Loucy (cell line): ENCODE measurements around the gene TARBP2.

ENCODE experiments used
- H2AFZ ChIP-seq: fragments of 200-600 bp; sonication (generic); 2 replicates; pipeline ENCODE4 v1.6.0; 2016; ENCODE audit warnings: antibody characterized with exemption, mild to moderate bottlenecking, low read length, moderate library complexity
- H3F3A ChIP-seq: fragments of 200-600 bp; 2 replicates; pipeline ENCODE4 v1.6.0; 2016; ENCODE audit warnings: antibody characterized with exemption, low read depth, mild to moderate bottlenecking
- H3K27me3 ChIP-seq: fragments of 200-600 bp; sonication (generic); 2 replicates; pipeline ENCODE4 v1.6.1; 2014; ENCODE audit warnings: low read length, mild to moderate bottlenecking; ENCODE audit not compliant: insufficient read depth, poor library complexity, severe bottlenecking
- H3K36me3 ChIP-seq: fragments of 200-600 bp; sonication (generic); 2 replicates; pipeline ENCODE4 v1.6.1; 2016; ENCODE audit warnings: low read length; ENCODE audit not compliant: insufficient read depth
- H3K4me1 ChIP-seq: fragments of 200-600 bp; sonication (generic); 2 replicates; pipeline ENCODE4 v1.5.1; 2014; ENCODE audit warnings: low read length, mild to moderate bottlenecking; ENCODE audit not compliant: insufficient read depth, poor library complexity, severe bottlenecking
- H3K4me2 ChIP-seq: fragments of 200-600 bp; sonication (generic); 2 replicates; pipeline ENCODE4 v1.6.0; 2014; ENCODE audit warnings: antibody characterized with exemption, low read length, low read depth, mild to moderate bottlenecking; ENCODE audit not compliant: poor library complexity, severe bottlenecking
- H3K4me3 ChIP-seq: fragments of 200-600 bp; sonication (generic); 2 replicates; pipeline ENCODE4 v1.5.1; 2014; ENCODE audit warnings: low read length, mild to moderate bottlenecking, mixed read lengths; ENCODE audit not compliant: poor library complexity, severe bottlenecking
- H3K79me2 ChIP-seq: fragments of 200-600 bp; sonication (generic); 2 replicates; pipeline ENCODE4 v1.6.1; 2014; ENCODE audit warnings: low read length; ENCODE audit not compliant: insufficient read depth
- H3K9ac ChIP-seq: fragments of 200-600 bp; sonication (generic); 2 replicates; pipeline ENCODE4 v1.6.0; 2014; ENCODE audit warnings: mild to moderate bottlenecking, low read depth, low read length, moderate library complexity; ENCODE audit not compliant: poor library complexity, severe bottlenecking
- H3K9me2 ChIP-seq: fragments of 200-600 bp; sonication (generic); replicated peaks from 2 replicates; pipeline ENCODE4 v1.6.1; 2016; ENCODE audit warnings: low read depth, low read length, mixed read lengths
- H3K9me3 ChIP-seq: fragments of 200-600 bp; sonication (generic); 2 replicates; pipeline ENCODE4 v1.6.1; 2014; ENCODE audit warnings: mild to moderate bottlenecking, antibody characterized with exemption, low read length, low read depth; ENCODE audit not compliant: insufficient read depth
- H4K20me1 ChIP-seq: fragments of 200-600 bp; sonication (generic); 2 replicates; pipeline ENCODE4 v1.6.0; 2014; ENCODE audit warnings: antibody characterized with exemption, low read length, mild to moderate bottlenecking; ENCODE audit not compliant: insufficient read depth, poor library complexity, severe bottlenecking
- EZH2phosphoT487 ChIP-seq: fragments of 200-600 bp; IDR thresholded peaks from 2 replicates; pipeline ENCODE4 v1.6.1; 2018; ENCODE audit warnings: antibody characterized with exemption, mild to moderate bottlenecking, moderate library complexity, borderline replicate concordance
- TF ChIP-seq, protein P1 (sequence below): fragments of 200-600 bp; sonication (generic); conservative IDR thresholded peaks from 2 replicates; pipeline ENCODE4 v1.5.1; 2014; ENCODE audit warnings: mild to moderate bottlenecking, antibody characterized with exemption, low read length

Gene TARBP2

DNA sequence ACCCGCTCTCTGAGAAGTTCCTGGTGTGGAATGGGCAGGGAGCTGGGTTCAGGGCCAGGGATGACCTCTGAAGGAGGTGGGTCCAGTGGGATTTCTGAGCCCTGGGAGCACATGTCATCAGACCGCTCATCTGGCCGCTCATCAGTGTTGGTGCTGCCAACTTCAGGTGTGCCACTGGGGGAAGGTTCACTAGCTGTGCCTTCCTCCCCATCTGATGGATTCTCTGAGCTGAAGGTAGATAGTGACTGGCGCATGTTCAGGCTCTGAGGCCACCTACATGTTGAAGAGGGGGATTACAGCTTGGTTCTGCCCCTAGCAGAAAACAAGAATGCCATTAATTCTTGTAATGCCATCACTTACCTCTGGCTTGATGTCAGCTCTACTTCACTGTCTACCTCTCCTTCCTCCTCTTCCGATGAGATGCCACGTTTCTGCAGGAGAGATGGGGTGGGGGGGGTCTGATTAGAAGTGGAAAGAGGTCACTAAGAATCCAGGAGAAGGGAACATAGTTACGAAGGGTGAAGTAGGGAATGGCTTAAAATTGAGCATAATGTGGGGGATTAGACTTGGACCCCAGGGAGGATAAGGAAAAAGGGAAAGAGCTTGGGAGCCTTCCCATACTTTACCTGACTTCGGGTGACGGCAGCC is 19.0 kb upstream of the TARBP2 start:
- H3K79me2 ChIP-seq = peaks cover 20% of the 10 kb centered on the region
- peaks cover 61% of the 10 kb centered on the region for H4K20me1 ChIP-seq

DNA sequence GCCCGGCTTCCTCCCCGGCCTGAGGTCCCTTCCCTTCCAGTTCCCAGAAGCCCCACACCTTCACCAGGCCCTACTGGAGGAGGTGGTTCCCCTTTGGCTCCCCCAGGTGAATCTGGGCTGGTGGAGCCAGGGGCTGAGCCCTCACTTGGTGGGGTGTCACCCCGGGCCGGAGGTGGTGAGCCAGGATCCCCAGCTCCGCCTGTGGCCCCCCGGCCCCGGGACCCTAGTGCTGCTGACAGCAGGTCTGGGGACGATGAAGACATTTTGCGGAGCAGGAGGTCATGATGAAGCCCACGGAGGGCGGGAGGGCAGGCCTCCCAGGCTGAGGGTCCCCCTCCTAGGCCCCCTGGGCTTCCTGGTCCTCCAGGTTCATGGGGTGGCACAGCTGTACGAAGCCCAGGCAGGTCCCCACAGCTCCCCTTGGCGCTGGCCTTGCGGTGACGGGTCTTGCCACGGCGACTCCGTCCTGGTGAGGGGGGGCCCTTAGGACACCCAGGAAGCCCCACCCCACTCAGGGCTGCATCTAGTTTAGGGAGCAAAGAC is 18.4 kb upstream of the TARBP2 start:
- no peak overlapping the region for H2AFZ ChIP-seq
- H3F3A ChIP-seq = peaks cover 4% of the 10 kb centered on the region; the same call in 1 of the 2 replicates
- H3K9ac ChIP-seq = no peak overlapping the region
- no peak overlapping the region for H3K4me3 ChIP-seq
- TF ChIP-seq, protein P1, sequence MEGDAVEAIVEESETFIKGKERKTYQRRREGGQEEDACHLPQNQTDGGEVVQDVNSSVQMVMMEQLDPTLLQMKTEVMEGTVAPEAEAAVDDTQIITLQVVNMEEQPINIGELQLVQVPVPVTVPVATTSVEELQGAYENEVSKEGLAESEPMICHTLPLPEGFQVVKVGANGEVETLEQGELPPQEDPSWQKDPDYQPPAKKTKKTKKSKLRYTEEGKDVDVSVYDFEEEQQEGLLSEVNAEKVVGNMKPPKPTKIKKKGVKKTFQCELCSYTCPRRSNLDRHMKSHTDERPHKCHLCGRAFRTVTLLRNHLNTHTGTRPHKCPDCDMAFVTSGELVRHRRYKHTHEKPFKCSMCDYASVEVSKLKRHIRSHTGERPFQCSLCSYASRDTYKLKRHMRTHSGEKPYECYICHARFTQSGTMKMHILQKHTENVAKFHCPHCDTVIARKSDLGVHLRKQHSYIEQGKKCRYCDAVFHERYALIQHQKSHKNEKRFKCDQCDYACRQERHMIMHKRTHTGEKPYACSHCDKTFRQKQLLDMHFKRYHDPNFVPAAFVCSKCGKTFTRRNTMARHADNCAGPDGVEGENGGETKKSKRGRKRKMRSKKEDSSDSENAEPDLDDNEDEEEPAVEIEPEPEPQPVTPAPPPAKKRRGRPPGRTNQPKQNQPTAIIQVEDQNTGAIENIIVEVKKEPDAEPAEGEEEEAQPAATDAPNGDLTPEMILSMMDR = no peak
- TF ChIP-seq EZH2phosphoT487 = no peak
- no peaks in the 10 kb centered on the region for H3K9me3 ChIP-seq
- H3K27me3 ChIP-seq = no peaks in the 10 kb centered on the region
- H3K4me1 ChIP-seq = no peaks in the 10 kb centered on the region
- H3K4me2 ChIP-seq = no peak overlapping the region
- peaks cover 55% of the 10 kb centered on the region for H4K20me1 ChIP-seq
- H3K79me2 ChIP-seq = peaks cover 16% of the 10 kb centered on the region; the same call in 1 of the 2 replicates
- H3K9me2 ChIP-seq = no peaks in the 10 kb centered on the region
- peaks cover 96% of the 10 kb centered on the region for H3K36me3 ChIP-seq

More for the DNA sequence above, 19.0 kb upstream of the TARBP2 start:
- Histone ChIP-seq H3K9me2 (no peaks in the 10 kb centered on the region), H3K4me1 (no peaks in the 10 kb centered on the region), H3K9ac (no peak overlapping the region), H3K4me2 (no peak overlapping the region), H3K9me3 (no peaks in the 10 kb centered on the region), H3F3A (peaks cover 4% of the 10 kb centered on the region; the same call in 1 of the 2 replicates), H3K27me3 (no peaks in the 10 kb centered on the region), H3K36me3 (peaks cover 93% of the 10 kb centered on the region), H3K4me3 (no peak overlapping the region), H2AFZ (no peak overlapping the region)
- TF ChIP-seq, protein P1 = peak; percentile 43
- no peak for TF ChIP-seq EZH2phosphoT487

DNA sequence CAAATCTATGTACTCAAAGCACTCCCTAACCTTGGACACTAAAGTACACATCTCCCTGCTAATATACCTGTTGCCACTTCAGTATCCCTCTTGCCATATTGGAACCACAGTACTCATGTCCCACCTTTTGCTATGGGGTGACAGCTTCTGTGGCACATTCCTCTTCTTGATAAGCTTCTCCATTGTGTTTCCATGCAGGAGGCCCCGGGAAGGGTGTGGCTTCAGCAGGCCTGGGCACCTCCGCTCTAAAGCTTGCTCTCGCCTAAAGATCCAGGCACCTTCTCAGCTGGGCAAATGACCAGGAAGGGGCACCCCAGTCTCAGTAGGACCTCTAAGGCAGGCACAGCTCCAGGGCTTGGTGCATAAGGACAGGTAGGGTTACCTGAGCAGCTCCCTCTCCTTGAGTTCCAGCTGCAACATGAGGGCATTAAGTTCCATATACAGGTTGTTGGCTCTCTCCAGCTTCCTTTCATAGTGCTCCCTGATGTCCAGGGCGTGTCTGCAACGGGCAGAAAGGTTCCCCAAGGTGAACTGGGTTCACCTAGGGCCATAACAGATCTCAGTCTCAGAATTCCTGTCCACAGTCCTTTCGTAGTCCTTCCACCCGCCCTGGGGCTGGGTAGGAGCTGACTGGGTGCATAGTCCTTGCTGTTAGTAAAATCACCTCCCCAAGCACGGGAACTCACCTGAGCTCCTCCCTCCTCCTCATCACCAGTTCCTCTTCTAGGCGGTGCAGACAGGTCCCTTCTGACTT is 17.7 kb upstream of the TARBP2 start:
- no peaks in the 10 kb centered on the region for H3K9me3 ChIP-seq
- no peaks in the 10 kb centered on the region for H3K27me3 ChIP-seq
- TF ChIP-seq, protein P1 = no peak
- no peak for TF ChIP-seq EZH2phosphoT487
- H4K20me1 ChIP-seq = peaks cover 48% of the 10 kb centered on the region
- no peaks in the 10 kb centered on the region for H3K4me1 ChIP-seq
- H2AFZ ChIP-seq = no peak overlapping the region
- H3K79me2 ChIP-seq = peaks cover 10% of the 10 kb centered on the region; the same call in 1 of the 2 replicates
- H3K4me3 ChIP-seq = no peak overlapping the region
- H3F3A ChIP-seq = peaks cover 4% of the 10 kb centered on the region; the same call in 1 of the 2 replicates
- H3K9ac ChIP-seq = no peak overlapping the region
- H3K36me3 ChIP-seq = peaks cover 94% of the 10 kb centered on the region
- H3K4me2 ChIP-seq = no peak overlapping the region
- H3K9me2 ChIP-seq = no peaks in the 10 kb centered on the region
